ENCODE measurements around the gene CNDP1.
"Not testable (repeated sequence)": the region's sequence is repeated elsewhere in the genome, so short reads cannot be mapped to it uniquely, and the experiment has no call there.

CNDP1 gene

GRCh38 chr18:74549591-74550104 lies 15.3 kb downstream of the CNDP1 start:
- no peak for DNase-seq

DNA sequence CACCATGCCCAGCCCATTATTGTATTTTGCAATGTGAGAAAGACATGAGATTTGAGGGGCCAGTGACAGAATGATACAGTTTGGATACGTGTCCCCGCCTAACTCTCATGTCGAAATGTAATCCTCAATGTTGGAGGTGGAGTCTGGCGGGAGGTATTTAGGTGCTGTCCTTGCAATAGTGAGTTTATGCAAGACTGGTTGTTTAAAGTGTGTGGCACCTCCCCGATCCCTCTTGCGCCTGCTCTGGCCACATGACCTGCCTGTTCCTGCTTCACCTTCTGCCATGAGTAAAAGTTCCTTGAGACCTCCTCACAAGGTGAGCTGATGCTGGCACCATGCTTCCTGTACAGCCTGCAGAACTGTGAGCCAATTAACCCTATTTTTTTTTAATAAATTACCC lies 16.6 kb downstream of the CNDP1 start:
- DNase-seq: no peak

GRCh38 chr18:74551452-74551851 lies 17.2 kb downstream of the CNDP1 start:
- DNase-seq: no peak

GRCh38 chr18:74551936-74552555 lies 17.7 kb downstream of the CNDP1 start:
- DNase-seq: peak; percentile 76

DNA sequence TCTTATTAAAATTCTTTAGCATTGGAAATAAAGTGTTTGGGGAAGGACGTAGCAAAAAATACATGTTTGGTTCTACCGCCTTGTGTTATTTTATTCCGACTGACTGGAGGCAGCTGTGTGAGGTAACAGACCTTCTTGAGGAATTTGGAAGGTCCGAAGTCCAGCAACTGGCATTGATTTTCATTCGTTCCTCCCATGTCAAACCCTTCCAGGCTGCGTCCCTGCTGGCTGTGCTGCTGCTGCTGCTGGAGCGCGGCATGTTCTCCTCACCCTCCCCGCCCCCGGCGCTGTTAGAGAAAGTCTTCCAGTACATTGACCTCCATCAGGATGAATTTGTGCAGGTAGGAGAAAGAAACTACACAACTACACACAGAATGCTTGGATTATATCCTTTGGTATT lies 21.8 kb downstream of the CNDP1 start:
- no peak for DNase-seq

DNA sequence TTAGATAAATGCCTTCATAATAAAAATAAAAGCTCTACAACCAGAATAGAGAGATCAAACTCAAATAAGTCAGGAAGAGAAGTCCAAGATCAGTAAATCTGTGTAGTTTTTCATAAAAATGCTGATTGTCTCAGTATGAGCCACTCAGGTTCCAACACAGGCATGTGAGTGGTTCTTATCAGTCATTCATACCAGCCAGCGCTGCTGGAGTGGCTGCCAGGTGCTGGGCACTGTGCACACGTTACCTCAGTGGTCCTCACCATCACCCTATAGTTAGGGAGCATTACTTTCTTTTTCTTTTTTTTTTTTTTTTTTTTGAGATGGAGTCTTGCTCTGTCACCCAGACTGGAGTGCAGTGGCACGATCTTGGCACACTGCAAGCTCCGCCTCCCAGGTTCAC lies 23.8 kb downstream of the CNDP1 start:
- no peak for DNase-seq

DNA sequence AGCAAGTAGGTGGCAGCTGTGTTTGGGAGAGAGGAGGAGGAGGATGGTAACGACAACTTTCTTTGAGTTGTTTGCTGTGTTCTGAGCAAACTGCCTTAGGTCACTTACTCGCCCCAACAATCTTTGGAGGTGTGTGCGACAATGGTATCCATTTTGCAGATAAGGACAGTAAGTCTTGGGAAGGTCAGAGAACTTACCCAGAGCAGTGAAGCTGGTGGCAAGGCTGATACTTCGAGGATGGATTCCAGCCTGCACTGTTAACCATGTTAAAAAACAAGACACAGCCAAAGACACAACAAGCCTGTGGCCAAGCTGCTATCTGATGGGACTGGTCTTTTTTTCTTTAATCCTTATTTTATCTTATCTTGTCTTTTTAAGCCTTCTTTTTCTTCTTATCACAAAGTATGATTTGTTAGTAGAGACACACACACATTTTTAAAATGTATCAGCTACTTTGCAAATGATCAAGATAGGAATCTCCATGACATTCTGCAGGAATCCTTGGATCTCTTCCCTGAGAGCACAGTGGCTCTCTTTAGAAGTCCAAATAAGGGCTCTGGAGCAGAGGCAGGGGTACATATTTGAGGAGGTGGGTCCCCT lies 27.9 kb downstream of the CNDP1 start:
- DNase-seq: no peak

- DNase-seq: no peak
Observed at GRCh38 chr18:74562775-74563174, 28.5 kb downstream of the CNDP1 start.

DNA sequence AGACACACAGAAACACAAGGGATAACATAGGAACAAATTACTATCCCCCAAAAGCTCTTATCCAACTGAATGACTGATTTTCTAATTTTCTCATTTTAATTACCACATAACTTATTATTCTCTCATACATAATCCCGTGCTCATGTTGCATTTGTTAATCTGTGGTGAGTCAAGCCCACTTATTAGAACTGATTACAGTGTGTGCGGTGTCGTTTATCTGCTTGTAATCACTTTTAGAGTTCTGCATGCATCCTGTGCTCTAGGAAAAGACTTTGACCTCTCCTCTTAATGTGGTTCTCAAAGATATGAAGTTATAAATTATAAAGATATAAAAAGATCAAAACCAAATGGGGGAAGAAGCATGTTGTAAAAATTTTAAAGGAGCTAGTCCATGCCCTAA lies 29.7 kb downstream of the CNDP1 start:
- no peak for DNase-seq

GRCh38 chr18:74565164-74565563 lies 30.9 kb downstream of the CNDP1 start:
- not testable (repeated sequence) for DNase-seq

DNA sequence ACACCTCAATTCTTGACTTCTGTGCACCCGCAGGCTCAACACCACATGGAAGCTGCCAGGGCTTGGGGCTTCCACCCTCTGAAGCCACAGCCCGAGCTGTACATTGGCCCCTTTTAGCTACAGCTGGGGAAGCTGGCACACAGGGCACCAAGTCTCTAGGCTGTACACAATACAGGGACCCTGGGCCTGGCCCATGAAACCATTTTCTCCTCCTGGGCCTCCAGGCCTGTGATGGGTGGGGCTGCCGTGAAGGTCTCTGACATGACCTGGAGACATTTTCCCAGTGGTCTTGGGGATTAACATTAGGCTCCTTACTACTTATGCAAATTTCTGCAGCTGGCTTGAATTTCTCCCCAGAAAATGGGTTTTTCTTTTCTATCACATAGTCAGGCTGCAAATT lies 31.7 kb downstream of the CNDP1 start:
- DNase-seq: not testable (repeated sequence)

DNA sequence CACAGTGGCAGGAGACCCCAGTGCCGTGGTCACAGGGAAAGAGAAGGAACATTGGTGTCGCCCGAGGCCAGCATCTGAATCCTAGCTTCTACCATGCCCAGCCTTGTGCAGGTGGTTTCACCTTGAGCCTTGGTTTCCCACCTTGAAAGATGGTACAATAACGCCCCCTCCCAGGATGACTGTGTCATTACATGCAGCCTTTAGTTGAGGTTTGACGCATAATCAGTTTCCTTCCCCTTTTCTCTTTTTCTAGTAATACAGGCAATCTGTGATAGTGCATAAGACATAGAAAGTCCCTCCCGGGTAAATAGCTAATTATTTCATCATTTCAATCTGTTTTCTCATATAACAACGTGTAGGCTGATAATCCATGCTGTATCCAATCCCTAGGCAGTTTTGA lies 33.5 kb downstream of the CNDP1 start:
- no peak for DNase-seq

- DNase-seq: no peak
Observed at GRCh38 chr18:74569401-74569800, 35.1 kb downstream of the CNDP1 start.

DNA sequence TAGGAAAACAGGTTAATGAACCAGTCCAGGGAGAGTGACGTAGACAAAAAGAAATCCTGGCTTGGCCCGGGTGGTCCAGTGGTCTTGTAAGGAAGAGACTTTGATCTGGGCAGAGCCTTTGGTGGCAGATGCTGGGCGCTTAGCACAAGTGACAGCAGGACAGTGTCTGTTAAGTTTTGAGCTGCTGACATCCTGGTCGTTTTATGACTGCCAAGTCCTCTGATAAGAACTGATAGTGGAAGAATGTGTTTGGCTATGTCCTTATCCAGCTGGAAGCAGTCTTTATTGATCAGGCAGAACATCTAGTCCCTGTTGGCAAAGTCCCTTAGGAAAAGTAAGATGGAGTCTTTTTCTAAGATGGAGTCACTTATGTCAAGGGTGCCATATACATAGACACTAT lies 36.0 kb downstream of the CNDP1 start:
- no peak for DNase-seq

DNA sequence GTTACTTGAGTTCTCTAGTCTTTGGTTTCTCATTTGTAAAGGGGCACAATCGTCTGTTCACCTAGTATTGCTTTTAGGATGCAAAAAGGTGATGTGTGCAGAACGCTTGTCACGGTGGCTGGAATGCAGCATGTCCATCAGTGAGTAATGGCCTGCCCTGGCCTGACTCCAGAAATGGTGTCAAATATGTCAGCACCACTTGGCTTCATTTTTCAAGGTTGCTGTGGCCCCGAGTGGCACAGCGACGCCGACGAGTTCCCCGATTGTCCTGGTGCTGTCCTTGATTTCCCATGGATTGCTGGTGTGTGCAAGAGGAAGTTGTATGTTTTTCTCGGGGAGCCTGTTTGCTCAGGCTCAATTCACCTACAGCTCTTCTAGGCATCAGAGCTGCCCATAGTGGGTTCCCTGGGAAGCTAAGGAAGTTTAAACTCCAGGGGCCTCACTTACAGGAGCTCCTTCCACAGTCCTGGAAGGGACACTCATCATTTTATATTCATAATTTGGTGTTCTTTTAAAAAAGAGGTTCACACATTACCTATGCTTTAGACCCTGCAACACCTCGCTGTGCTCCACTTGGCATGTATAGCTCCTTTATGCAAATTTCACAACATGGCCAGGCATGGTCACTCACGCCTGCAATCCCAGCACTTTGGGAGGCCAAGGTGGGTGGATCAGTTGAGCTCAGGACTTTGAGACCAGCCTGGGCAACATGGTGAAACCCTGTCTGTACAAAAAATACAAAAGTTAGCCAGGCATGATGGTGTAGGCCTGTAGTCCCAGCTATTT lies 37.8 kb downstream of the CNDP1 start:
- DNase-seq: no peak

GRCh38 chr18:74573053-74573452 lies 38.8 kb downstream of the CNDP1 start:
- no peak for DNase-seq

DNA sequence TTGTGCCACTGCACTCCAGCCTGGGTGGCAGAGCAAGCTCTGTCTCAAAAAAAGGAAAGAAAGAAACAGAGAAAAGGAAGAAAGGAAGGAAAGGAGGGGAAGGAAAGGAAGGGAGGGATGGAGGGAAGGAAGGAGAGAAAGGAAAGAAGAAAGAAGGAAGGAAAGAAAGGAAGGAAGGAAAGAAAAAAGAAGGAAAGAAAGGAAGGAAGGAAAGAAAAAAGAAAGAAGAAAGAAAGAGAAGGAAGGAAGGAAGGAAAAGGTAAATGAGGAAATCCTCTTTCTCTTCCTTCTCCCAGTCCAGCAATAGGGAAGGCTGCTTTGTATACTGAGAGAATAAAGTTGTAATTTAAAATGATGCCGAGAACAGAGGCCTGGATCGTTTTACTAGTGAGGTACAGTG lies 40.6 kb downstream of the CNDP1 start:
- DNase-seq: no peak

DNA sequence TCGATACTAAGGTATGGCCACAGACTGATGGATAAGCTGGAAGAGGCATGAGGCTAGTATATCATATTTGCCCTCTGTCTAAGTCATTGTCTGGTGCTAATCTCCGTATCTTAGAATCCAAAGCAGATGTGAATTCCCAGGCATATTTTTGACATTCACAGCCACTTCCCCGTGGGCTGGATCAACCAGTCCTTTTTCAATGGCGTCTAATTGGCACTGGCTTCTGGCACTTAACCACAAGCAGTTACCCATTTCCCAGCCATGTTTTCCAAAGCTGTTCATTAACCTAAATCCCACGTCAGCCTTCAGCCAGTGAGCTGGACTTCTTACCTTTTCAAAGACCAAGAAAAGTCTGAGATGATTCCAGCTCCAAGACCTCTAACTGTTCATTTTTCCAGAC lies 42.7 kb downstream of the CNDP1 start:
- no peak for DNase-seq

DNA sequence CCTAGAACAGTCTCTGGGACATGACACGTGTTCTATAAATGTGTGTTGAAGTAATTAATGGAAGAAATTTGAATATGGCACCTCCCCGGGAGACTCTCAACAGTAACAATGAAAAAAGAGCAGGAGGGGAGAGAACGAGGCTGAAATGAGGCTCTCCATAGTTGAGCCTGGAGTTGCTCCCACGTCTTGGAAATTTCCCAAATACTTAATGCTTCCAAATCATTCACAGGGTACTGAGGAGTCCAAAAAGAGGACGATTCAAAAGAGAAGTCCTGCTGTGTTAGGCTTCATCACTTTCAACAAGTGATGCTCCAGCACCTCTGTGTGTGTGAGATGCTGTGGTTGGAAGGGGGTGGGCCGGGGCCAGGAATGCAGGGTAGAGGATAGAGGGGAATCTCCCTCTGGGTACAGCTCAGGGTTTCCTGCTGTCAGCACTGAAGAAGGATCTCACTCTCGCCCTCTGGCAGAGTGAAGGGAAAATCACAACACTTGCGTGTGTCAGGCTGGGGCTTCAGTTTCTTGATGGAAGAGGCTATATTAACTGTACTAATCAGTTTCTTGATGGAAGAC lies 45.3 kb downstream of the CNDP1 start:
- DNase-seq: no peak

- no peak for DNase-seq
Observed at GRCh38 chr18:74582642-74583041, 48.3 kb downstream of the CNDP1 start.

- DNase-seq: no peak
Observed at GRCh38 chr18:74587441-74587840, 53.1 kb downstream of the CNDP1 start.

- DNase-seq: no peak
Observed at GRCh38 chr18:74589021-74589420, 54.7 kb downstream of the CNDP1 start.

DNA sequence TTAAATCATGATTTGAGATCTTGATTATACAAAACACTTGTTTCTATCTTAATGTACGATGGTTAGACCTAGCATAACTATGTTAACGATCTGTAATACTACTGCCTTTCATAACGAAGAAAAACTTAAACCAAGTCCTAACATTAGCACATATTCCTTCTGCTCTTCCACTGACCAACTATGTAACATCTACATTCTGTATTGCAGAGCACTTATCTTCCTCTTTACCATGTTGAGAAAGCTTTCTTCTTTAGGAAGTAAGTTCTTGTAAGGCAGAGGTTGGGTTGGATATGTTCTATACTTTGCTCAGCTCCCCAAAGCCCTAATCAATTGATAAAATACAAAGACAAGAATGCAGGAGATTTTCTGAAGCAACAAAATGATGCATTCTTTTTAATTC lies 55.5 kb downstream of the CNDP1 start:
- no peak for DNase-seq

DNA sequence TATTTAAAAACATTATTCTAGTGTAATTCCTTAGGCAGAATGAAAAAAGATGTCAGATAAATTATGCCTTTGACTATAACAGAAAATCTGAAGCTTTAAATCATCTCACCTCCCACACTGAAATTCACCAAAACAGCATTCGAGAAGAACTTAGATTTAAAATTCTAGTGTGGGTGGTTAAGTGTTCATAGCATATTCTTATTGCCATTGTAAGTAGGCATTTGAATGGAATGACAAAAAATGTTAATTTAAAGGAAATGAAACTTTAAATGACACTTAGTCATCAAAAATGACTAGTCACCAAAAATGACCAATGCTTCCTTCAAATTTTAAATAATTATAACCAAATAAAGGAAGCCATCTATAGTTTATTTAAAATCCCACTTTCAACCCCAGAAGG lies 56.4 kb downstream of the CNDP1 start:
- no peak for DNase-seq

Data from CD4-positive, alpha-beta T cell treated with Interleukin-17A for 1 hour (primary cell).